H7 (cell line): ENCODE data around the gene SYTL4. TPM values are rescaled to one million over a fixed set of nuclear protein-coding genes. Genes with fewer than 3 reads are reported as not detected.
A peak's percentile ranks its signal among the peaks of the same experiment; 100 is the strongest.

Experiments
- DNase-seq: peaks from one replicate; pipeline ENCODE4 v3.0.0; 2012
- H3K27me3 ChIP-seq: 2 replicates; pipeline ENCODE4 v1.6.0; 2011; ENCODE audit warnings: mild to moderate bottlenecking, low read length; ENCODE audit not compliant: control insufficient read depth, insufficient read depth
- H3K36me3 ChIP-seq: replicated peaks from 2 replicates; pipeline ENCODE4 v1.5.1; 2011; ENCODE audit warnings: low read length; ENCODE audit not compliant: control insufficient read depth, insufficient read depth
- H3K4me3 ChIP-seq: 2 replicates; pipeline ENCODE4 v1.5.1; 2011; ENCODE audit warnings: low read depth, mild to moderate bottlenecking, control low read depth, low read length, moderate library complexity; ENCODE audit not compliant: insufficient read depth
- total RNA-seq: library from RNA; depleted of rRNA; stranded (reverse); fragments of >200 nt; shearing (Covaris generic); gene quantifications from 2 replicates; pipeline ENCODE4 v1.2.3, GENCODE V29; 2014

Gene SYTL4
- total RNA-seq, 1 experiment from 2014 or later: 1.2 TPM

- DNase-seq: no peak
- no peak overlapping the region for H3K4me3 ChIP-seq
- H3K36me3 ChIP-seq: no peaks in the 10 kb centered on the region
- H3K27me3 ChIP-seq: no peaks in the 10 kb centered on the region
These were observed 54.2 kb downstream of the SYTL4 start for GRCh38 chrX:100677611-100678181.

- Histone ChIP-seq H3K36me3 (no peaks in the 10 kb centered on the region), H3K4me3 (no peak overlapping the region), H3K27me3 (no peaks in the 10 kb centered on the region)
- no peak for DNase-seq
These were observed 57.2 kb downstream of the SYTL4 start for GRCh38 chrX:100674705-100675104.

- H3K27me3 ChIP-seq: no peaks in the 10 kb centered on the region
- H3K36me3 ChIP-seq: no peaks in the 10 kb centered on the region
- no peak overlapping the region for H3K4me3 ChIP-seq
- DNase-seq: no peak
These were observed 58.4 kb downstream of the SYTL4 start for GRCh38 chrX:100673397-100673953.

- Histone ChIP-seq H3K4me3 (no peak overlapping the region), H3K36me3 (no peaks in the 10 kb centered on the region), H3K27me3 (no peaks in the 10 kb centered on the region)
- DNase-seq: no peak
These were observed 59.0 kb downstream of the SYTL4 start for GRCh38 chrX:100672966-100673365.

GRCh38 chrX:100663642-100664041, 68.3 kb downstream of the SYTL4 start:
- no peak overlapping the region for H3K4me3 ChIP-seq
- DNase-seq: no peak
- H3K27me3 ChIP-seq: no peaks in the 10 kb centered on the region
- no peaks in the 10 kb centered on the region for H3K36me3 ChIP-seq

GRCh38 chrX:100662796-100663195, 69.1 kb downstream of the SYTL4 start:
- no peak for DNase-seq
- no peaks in the 10 kb centered on the region for H3K27me3 ChIP-seq
- no peaks in the 10 kb centered on the region for H3K36me3 ChIP-seq
- H3K4me3 ChIP-seq: no peak overlapping the region

GRCh38 chrX:100662170-100662569, 69.8 kb downstream of the SYTL4 start:
- Histone ChIP-seq H3K4me3 (no peak overlapping the region), H3K27me3 (no peaks in the 10 kb centered on the region), H3K36me3 (no peaks in the 10 kb centered on the region)
- DNase-seq: no peak

GRCh38 chrX:100659431-100660137, 72.3 kb downstream of the SYTL4 start:
- no peaks in the 10 kb centered on the region for H3K27me3 ChIP-seq
- H3K4me3 ChIP-seq: no peak overlapping the region
- no peak for DNase-seq
- no peaks in the 10 kb centered on the region for H3K36me3 ChIP-seq

GRCh38 chrX:100658941-100659381, 73.0 kb downstream of the SYTL4 start:
- no peaks in the 10 kb centered on the region for H3K36me3 ChIP-seq
- DNase-seq: no peak
- no peak overlapping the region for H3K4me3 ChIP-seq
- H3K27me3 ChIP-seq: no peaks in the 10 kb centered on the region

GRCh38 chrX:100654261-100654660, 77.7 kb downstream of the SYTL4 start:
- DNase-seq: peak; percentile 35
- H3K27me3 ChIP-seq: no peaks in the 10 kb centered on the region
- no peaks in the 10 kb centered on the region for H3K36me3 ChIP-seq
- no peak overlapping the region for H3K4me3 ChIP-seq

- DNase-seq: no peak
These were observed 79.7 kb downstream of the SYTL4 start for GRCh38 chrX:100652266-100652665.

GRCh38 chrX:100650841-100651240, 81.1 kb downstream of the SYTL4 start:
- Histone ChIP-seq H3K4me3 (no peak overlapping the region), H3K36me3 (no peaks in the 10 kb centered on the region)
- no peak for DNase-seq

More at GRCh38 chrX:100652266-100652665, 79.7 kb downstream of the SYTL4 start:
- H3K27me3 ChIP-seq: no peaks in the 10 kb centered on the region
- no peaks in the 10 kb centered on the region for H3K36me3 ChIP-seq
- no peak overlapping the region for H3K4me3 ChIP-seq

GRCh38 chrX:100649550-100650356, 82.2 kb downstream of the SYTL4 start:
- DNase-seq: peak; percentile 26
- H3K4me3 ChIP-seq: no peak overlapping the region
- H3K36me3 ChIP-seq: no peaks in the 10 kb centered on the region
- no peaks in the 10 kb centered on the region for H3K27me3 ChIP-seq

More at GRCh38 chrX:100650841-100651240, 81.1 kb downstream of the SYTL4 start:
- no peaks in the 10 kb centered on the region for H3K27me3 ChIP-seq

- no peak for DNase-seq
- no peaks in the 10 kb centered on the region; the same call in 1 of the 2 replicates for H3K27me3 ChIP-seq
- H3K36me3 ChIP-seq: no peaks in the 10 kb centered on the region
- H3K4me3 ChIP-seq: no peak overlapping the region
These were observed 83.2 kb downstream of the SYTL4 start for GRCh38 chrX:100648458-100649417.
